ENCODE results near the gene PUDP.

- TF ChIP-seq CTCF (IDR thresholded peaks at IDR 0.05; ENCODE audit: poor library complexity, severe bottlenecking) = no peak
- TF ChIP-seq EZH2 (IDR thresholded peaks at IDR 0.05; ENCODE audit: borderline replicate concordance, insufficient read depth, low read length, poor library complexity, severe bottlenecking) = no peak
- TF ChIP-seq POLR2AphosphoS5 (IDR thresholded peaks at IDR 0.05) = no peak
- no peak for TF ChIP-seq EP300 (conservative IDR thresholded peaks at IDR 0.05; ENCODE audit: poor library complexity, severe bottlenecking)
- no peak for TF ChIP-seq REST (IDR thresholded peaks at IDR 0.05; ENCODE audit: borderline replicate concordance)
- no peak for TF ChIP-seq MXI1 (conservative IDR thresholded peaks at IDR 0.05; ENCODE audit: poor library complexity, severe bottlenecking)
- no peak for TF ChIP-seq TAF1 (IDR thresholded peaks at IDR 0.05; ENCODE audit: low read depth)
- no peak for TF ChIP-seq RAD21 (conservative IDR thresholded peaks at IDR 0.05)
Measured at GRCh38 chrX:7159149-7159861, 11.4 kb upstream of the PUDP start.

Data from neural cell (in vitro differentiated cells).